Prostate gland (tissue), 2 donors: ENCODE measurements around the gene TMEM44. TPM values are rescaled to one million over a fixed set of nuclear protein-coding genes. Genes with fewer than 3 reads are reported as not detected.
"Not testable (repeated sequence)": the region's sequence is repeated elsewhere in the genome, so short reads cannot be mapped to it uniquely, and the experiment has no call there.

Experiments used
- DNase-seq: peaks from one replicate; pipeline ENCODE4 v3.0.0-alpha.2; 2019; ENCODE audit warnings: low spot score
- H3K27ac ChIP-seq, 2 donors: fragments of 200-600 bp; sonication (generic); 2 replicates each; pipeline ENCODE4 v1.5.1; 2017 to 2019
- H3K27me3 ChIP-seq: fragments of 200-600 bp; sonication (generic); replicated peaks from 2 replicates; pipeline ENCODE4 v1.5.1; 2019; ENCODE audit not compliant: insufficient read depth
- H3K36me3 ChIP-seq, 2 donors: fragments of 200-600 bp; sonication (generic); 1 replicate in 1 of 2; 2 replicates in 1 of 2; pipeline versions ENCODE4 v1.5.1 to v1.8.1; 2017 to 2019
- H3K4me1 ChIP-seq: fragments of 200-600 bp; sonication (generic); replicated peaks from 2 replicates; pipeline ENCODE4 v1.5.1; 2019
- H3K4me3 ChIP-seq, 2 donors: fragments of 200-600 bp; sonication (generic); 2 replicates each; pipeline ENCODE4 v1.5.1; 2017 to 2019
- H3K9me3 ChIP-seq: fragments of 200-600 bp; sonication (generic); 2 replicates; pipeline ENCODE4 v1.5.1; 2017
- CTCF ChIP-seq, 4 experiments: fragments of 200-600 bp in 2 of 4; fragments of 450-650 bp in 2 of 4; sonication (generic) in 2 of 4; IDR thresholded peaks; 1 replicate in 3 of 4; 2 replicates in 1 of 4; pipeline ENCODE4 v1.5.1; 2016 to 2019; ENCODE audit warnings: antibody characterized with exemption in 4 of 4, mild to moderate bottlenecking in 2 of 4, moderate library complexity in 2 of 4
- POLR2A ChIP-seq: fragments of 450-650 bp; IDR thresholded peaks from one replicate; pipeline ENCODE4 v1.6.1; 2016; ENCODE audit warnings: antibody characterized with exemption, mild to moderate bottlenecking
- POLR2AphosphoS5 ChIP-seq: sonication (generic); formaldehyde crosslinking; IDR thresholded peaks from one replicate; pipeline ENCODE4 v1.6.1; 2017; ENCODE audit warnings: antibody characterized with exemption
- WGBS: methylation state at CpG from one replicate; pipeline ENCODE4 v1.1.5; 2018; 5-methylcytosine and 5-hydroxymethylcytosine counted together
- intact Hi-C: fragments of 100-400 bp; cut with DNase I; formaldehyde crosslinking; loops from one replicate; pipeline ENCODE4 v1.14.2; 2022
- total RNA-seq, 2 donors: library from RNA; depleted of rRNA; stranded (reverse); fragments of >200 nt; gene quantifications; one replicate each; pipeline ENCODE4 v1.1.0, GENCODE V29; 2016

Gene TMEM44
- total RNA-seq, 2 donors from 2014 or later: 11.0 to 11.1 TPM

GRCh38 chr3:194631696-194632095, 1.5 kb downstream of the TMEM44 start:
- Histone ChIP-seq H3K4me1 (no peaks in the 10 kb centered on the region), H3K36me3 (no peaks in the 10 kb centered on the region), H3K27me3 (no peaks in the 10 kb centered on the region), H3K27ac (no peak overlapping the region), H3K4me3 (no peak overlapping the region), H3K9me3 (no peaks in the 10 kb centered on the region)
- intact Hi-C loops: no loop called here
- WGBS: 95% methylated on average over 4 of the region's 4 CpGs
- DNase-seq: no peak
- TF ChIP-seq POLR2AphosphoS5 (no peak), POLR2A (no peak), CTCF (IDR thresholded peaks at IDR 0.05) (no peak)

- H3K36me3 ChIP-seq, H3K4me3 ChIP-seq, H3K27me3 ChIP-seq, H3K27ac ChIP-seq, H3K4me1 ChIP-seq, DNase-seq, H3K9me3 ChIP-seq, intact Hi-C loops: not testable (repeated sequence)
- WGBS: 93% methylated on average over 29 of the region's 29 CpGs
Observed at GRCh38 chr3:194630681-194631080, 2.5 kb downstream of the TMEM44 start.

- Histone ChIP-seq H3K4me3 (no peak overlapping the region), H3K4me1 (no peaks in the 10 kb centered on the region), H3K27ac (no peak overlapping the region), H3K36me3 (no peaks in the 10 kb centered on the region), H3K9me3 (no peaks in the 10 kb centered on the region), H3K27me3 (no peaks in the 10 kb centered on the region)
- DNase-seq: no peak
- intact Hi-C loops: no loop called here
- no peak for TF ChIP-seq POLR2AphosphoS5
- 96% methylated on average over 6 of the region's 6 CpGs for WGBS
Observed at GRCh38 chr3:194624956-194625355, 8.3 kb downstream of the TMEM44 start.

- no peak for DNase-seq
- H3K27ac ChIP-seq: no peak overlapping the region
- H3K9me3 ChIP-seq: no peaks in the 10 kb centered on the region
- H3K36me3 ChIP-seq: no peaks in the 10 kb centered on the region
- no peaks in the 10 kb centered on the region for H3K4me1 ChIP-seq
- whole genome bisulfite sequencing: 90% methylated on average over 25 of the region's 25 CpGs
- intact Hi-C loops: no loop called here
- TF ChIP-seq CTCF (IDR thresholded peaks at IDR 0.05) (no peak), POLR2A (no peak), POLR2AphosphoS5 (no peak)
- no peaks in the 10 kb centered on the region for H3K27me3 ChIP-seq
- no peak overlapping the region for H3K4me3 ChIP-seq
Observed at GRCh38 chr3:194623449-194624290, 9.5 kb downstream of the TMEM44 start.

GRCh38 chr3:194622621-194623340, 10.4 kb downstream of the TMEM44 start:
- H3K27ac ChIP-seq: no peak overlapping the region
- no peaks in the 10 kb centered on the region for H3K36me3 ChIP-seq
- H3K4me1 ChIP-seq: no peaks in the 10 kb centered on the region
- no peaks in the 10 kb centered on the region for H3K27me3 ChIP-seq
- no peak for DNase-seq
- TF ChIP-seq POLR2AphosphoS5 (no peak), POLR2A (no peak), CTCF (IDR thresholded peaks at IDR 0.05) (no peak)
- intact Hi-C loops: no loop called here
- H3K4me3 ChIP-seq: no peak overlapping the region
- H3K9me3 ChIP-seq: no peaks in the 10 kb centered on the region
- WGBS: 88% methylated on average over 26 of the region's 26 CpGs
